K562 (cell line): Measurements from ENCODE around the gene CD300A.

ENCODE experiments used
- ARID2 ChIP-seq: fragments of 450-650 bp; IDR thresholded peaks from 2 replicates; pipeline ENCODE4 v1.6.1; 2017; ENCODE audit warnings: antibody characterized with exemption, mild to moderate bottlenecking
- MITF ChIP-seq: IDR thresholded peaks from 2 replicates; pipeline ENCODE4 v1.6.1; 2014; ENCODE audit warnings: antibody characterized with exemption
- MYC ChIP-seq, 2 experiments: fragments of 250-450 bp in 1 of 2; sonication (Bioruptor Pico) in 1 of 2; IDR thresholded peaks; 2 replicates each; pipeline versions ENCODE4 v1.5.1 to v1.6.1; 2012 to 2021; ENCODE audit warnings: low read depth in 2 of 2, borderline replicate concordance in 1 of 2, improper control_type of control experiment in 1 of 2, low read length in 1 of 2, mild to moderate bottlenecking in 1 of 2, moderate library complexity in 1 of 2
- RNF2 ChIP-seq: sonication (generic); IDR thresholded peaks from 2 replicates; pipeline ENCODE4 v1.6.1; 2016
- SREBF2 ChIP-seq: sonication (generic); formaldehyde crosslinking; IDR thresholded peaks from 2 replicates; pipeline ENCODE4 v1.4.0; 2020; ENCODE audit warnings: mild to moderate bottlenecking, missing genetic modification reagents
- TCF7 ChIP-seq: sonication (generic); IDR thresholded peaks from 2 replicates; pipeline ENCODE4 v1.6.1; 2016; ENCODE audit warnings: antibody characterized with exemption, borderline replicate concordance
- TEAD2 ChIP-seq: fragments of 450-650 bp; IDR thresholded peaks from 2 replicates; pipeline ENCODE4 v1.6.1; 2016; ENCODE audit warnings: missing genetic modification characterization, control low read depth, missing compliant biosample characterization
- ZFX ChIP-seq: sonication (generic); formaldehyde crosslinking; IDR thresholded peaks from 2 replicates; pipeline ENCODE4 v1.8.0; 2022; ENCODE audit warnings: mild to moderate bottlenecking, missing genetic modification reagents, moderate library complexity
- ZNF24 ChIP-seq: fragments of 450-650 bp; IDR thresholded peaks from 2 replicates; pipeline ENCODE4 v1.6.1; 2016
- ZNF274 ChIP-seq: IDR thresholded peaks from 2 replicates; pipeline ENCODE4 v1.6.1; 2011; ENCODE audit warnings: low read depth, mild to moderate bottlenecking, low read length, moderate library complexity, borderline replicate concordance
- ZNF780A ChIP-seq: fragments of 250-450 bp; sonication (Bioruptor Pico); IDR thresholded peaks from 2 replicates; pipeline ENCODE4 v1.5.0; 2021; ENCODE audit warnings: mild to moderate bottlenecking
- TF ChIP-seq, protein P1 (sequence below), 2 experiments: fragments of 450-650 bp; conservative IDR thresholded peaks; 2 replicates each; pipeline ENCODE4 v1.6.1; 2017; ENCODE audit warnings: mild to moderate bottlenecking in 2 of 2, moderate library complexity in 2 of 2

DNA sequence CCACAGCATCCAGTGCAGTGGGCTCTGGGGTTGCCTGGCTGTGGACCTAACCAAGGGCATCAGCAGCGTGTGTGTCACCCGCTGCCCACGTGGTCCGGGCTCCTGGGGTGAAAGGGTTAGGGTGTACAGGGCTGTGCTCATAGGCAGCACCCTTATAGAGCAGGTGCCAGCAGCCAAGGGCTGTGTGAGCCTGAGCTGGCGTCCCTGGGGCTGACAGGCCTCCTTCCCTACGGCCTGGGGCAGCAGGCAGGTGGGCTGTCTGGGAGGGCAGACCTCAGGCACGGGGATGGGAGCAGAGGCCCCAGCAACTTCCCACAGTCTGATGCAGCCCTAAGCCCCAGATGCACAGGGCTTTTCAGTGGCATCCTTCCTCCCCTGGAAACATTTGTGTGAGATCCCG lies 13.9 kb downstream of the CD300A start:
- TF ChIP-seq TEAD2 (tag) (no peak), MITF (no peak), ZNF24 (no peak), MYC (IDR thresholded peaks at IDR 0.05; ENCODE audit: low read depth, low read length) (no peak), MYC (CRISPR knock-in tag; IDR thresholded peaks at IDR 0.05; ENCODE audit: borderline replicate concordance, low read depth) (no peak), ARID2 (no peak), SREBF2 (no peak), ZNF274 (no peak), TCF7 (no peak), ZNF780A (CRISPR knock-in tag) (no peak), RNF2 (no peak), ZFX (CRISPR knock-in tag) (no peak)
- TF ChIP-seq, protein P1, sequence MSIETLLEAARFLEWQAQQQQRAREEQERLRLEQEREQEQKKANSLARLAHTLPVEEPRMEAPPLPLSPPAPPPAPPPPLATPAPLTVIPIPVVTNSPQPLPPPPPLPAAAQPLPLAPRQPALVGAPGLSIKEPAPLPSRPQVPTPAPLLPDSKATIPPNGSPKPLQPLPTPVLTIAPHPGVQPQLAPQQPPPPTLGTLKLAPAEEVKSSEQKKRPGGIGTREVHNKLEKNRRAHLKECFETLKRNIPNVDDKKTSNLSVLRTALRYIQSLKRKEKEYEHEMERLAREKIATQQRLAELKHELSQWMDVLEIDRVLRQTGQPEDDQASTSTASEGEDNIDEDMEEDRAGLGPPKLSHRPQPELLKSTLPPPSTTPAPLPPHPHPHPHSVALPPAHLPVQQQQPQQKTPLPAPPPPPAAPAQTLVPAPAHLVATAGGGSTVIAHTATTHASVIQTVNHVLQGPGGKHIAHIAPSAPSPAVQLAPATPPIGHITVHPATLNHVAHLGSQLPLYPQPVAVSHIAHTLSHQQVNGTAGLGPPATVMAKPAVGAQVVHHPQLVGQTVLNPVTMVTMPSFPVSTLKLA (conservative IDR thresholded peaks at IDR 0.05): no peak
